HEK293 (cell line): Measurements from ENCODE around the gene PLOD2.

Experiments used
- CTCF ChIA-PET: fragments of 350-600 bp; formaldehyde crosslinking; extraction: SDS; loops from one replicate; lab custom pipeline; 2021; ENCODE audit warnings: antibody characterized with exemption; lab: Yijun Ruan, JAX
- POLR2A ChIA-PET: fragments of 300-600 bp; formaldehyde crosslinking; extraction: SDS; loops from one replicate; lab custom pipeline; 2020; ENCODE audit warnings: antibody characterized with exemption, inconsistent platforms; lab: Yijun Ruan, JAX
- H3K27ac ChIP-seq: fragments of 200-500 bp; sonication (Bioruptor generic); 2 replicates; pipeline ENCODE4 v1.5.1; 2014; ENCODE audit warnings: low read depth, low read length, control low read depth, inconsistent platforms; ENCODE audit errors: extremely low read depth
- H3K36me3 ChIP-seq, 2 experiments: fragments of 200-500 bp in 1 of 2; sonication (Bioruptor generic) in 1 of 2; 1 replicate in 1 of 2; 2 replicates in 1 of 2; pipeline ENCODE4 v1.5.1; 2014 to 2017; ENCODE audit warnings: inconsistent platforms in 2 of 2, low read length in 2 of 2; ENCODE audit not compliant: control insufficient read depth in 2 of 2, insufficient read depth in 1 of 2
- H3K4me1 ChIP-seq: fragments of 200-500 bp; sonication (Bioruptor generic); 2 replicates; pipeline ENCODE4 v1.5.1; 2014; ENCODE audit warnings: mild to moderate bottlenecking, low read length, inconsistent platforms; ENCODE audit not compliant: control insufficient read depth, insufficient read depth
- H3K4me3 ChIP-seq: 2 replicates; pipeline ENCODE4 v1.5.1; 2011; ENCODE audit warnings: low read depth, mild to moderate bottlenecking, control low read depth, low read length, moderate library complexity
- H3K9me3 ChIP-seq: fragments of 200-500 bp; sonication (Bioruptor generic); 2 replicates; pipeline ENCODE4 v1.5.1; 2014; ENCODE audit warnings: low read depth, low read length, inconsistent platforms; ENCODE audit not compliant: control insufficient read depth, insufficient read depth
- BCL11A ChIP-seq: fragments of 450-650 bp; formaldehyde crosslinking; IDR thresholded peaks from 2 replicates; pipeline ENCODE4 v1.5.1; 2016; ENCODE audit warnings: low read depth, missing biosample characterization, missing genetic modification characterization
- GFI1B ChIP-seq: fragments of 450-650 bp; formaldehyde crosslinking; IDR thresholded peaks from 2 replicates; pipeline ENCODE4 v1.5.1; 2016; ENCODE audit warnings: missing biosample characterization, missing genetic modification characterization
- GLIS1 ChIP-seq: fragments of 450-650 bp; formaldehyde crosslinking; IDR thresholded peaks from 2 replicates; pipeline ENCODE4 v1.5.1; 2016; ENCODE audit warnings: missing biosample characterization, missing genetic modification characterization
- SETDB1 ChIP-seq: IDR thresholded peaks from one replicate; pipeline ENCODE4 v1.6.1; 2017; ENCODE audit warnings: mild to moderate bottlenecking, low read length, moderate library complexity, mixed read lengths; ENCODE audit not compliant: insufficient read length
- ZBTB1 ChIP-seq: fragments of 450-650 bp; formaldehyde crosslinking; IDR thresholded peaks from 2 replicates; pipeline ENCODE4 v1.5.1; 2016; ENCODE audit warnings: missing biosample characterization, missing genetic modification characterization
- ZBTB21 ChIP-seq: fragments of 450-650 bp; formaldehyde crosslinking; IDR thresholded peaks from 2 replicates; pipeline ENCODE4 v1.5.1; 2017; ENCODE audit warnings: missing biosample characterization, missing genetic modification characterization
- ZFP3 ChIP-seq: fragments of 450-650 bp; formaldehyde crosslinking; IDR thresholded peaks from 2 replicates; pipeline ENCODE4 v1.5.1; 2016; ENCODE audit warnings: low read depth, missing biosample characterization, missing genetic modification characterization
- ZFP37 ChIP-seq: fragments of 450-650 bp; formaldehyde crosslinking; IDR thresholded peaks from 2 replicates; pipeline ENCODE4 v1.5.1; 2016; ENCODE audit warnings: missing biosample characterization, missing genetic modification characterization
- ZFP41 ChIP-seq: fragments of 450-650 bp; formaldehyde crosslinking; IDR thresholded peaks from 2 replicates; pipeline ENCODE4 v1.5.1; 2016; ENCODE audit warnings: missing biosample characterization, missing genetic modification characterization, borderline replicate concordance
- ZNF132 ChIP-seq: fragments of 450-650 bp; formaldehyde crosslinking; IDR thresholded peaks from 2 replicates; pipeline ENCODE4 v1.5.1; 2017; ENCODE audit warnings: missing biosample characterization, missing genetic modification characterization, borderline replicate concordance
- ZNF140 ChIP-seq: fragments of 450-650 bp; formaldehyde crosslinking; IDR thresholded peaks from 2 replicates; pipeline ENCODE4 v1.5.1; 2016; ENCODE audit warnings: missing biosample characterization, missing genetic modification characterization
- ZNF184 ChIP-seq: fragments of 450-650 bp; IDR thresholded peaks from 2 replicates; pipeline ENCODE4 v1.5.1; 2018; ENCODE audit warnings: missing biosample characterization, mild to moderate bottlenecking, missing genetic modification characterization
- ZNF211 ChIP-seq: fragments of 450-650 bp; formaldehyde crosslinking; IDR thresholded peaks from 2 replicates; pipeline ENCODE4 v1.5.1; 2016; ENCODE audit warnings: low read depth, missing biosample characterization, missing genetic modification characterization
- ZNF214 ChIP-seq: fragments of 450-650 bp; formaldehyde crosslinking; IDR thresholded peaks from 2 replicates; pipeline ENCODE4 v1.5.1; 2017; ENCODE audit warnings: missing biosample characterization, mild to moderate bottlenecking, missing genetic modification characterization, borderline replicate concordance
- ZNF350 ChIP-seq: fragments of 450-650 bp; formaldehyde crosslinking; IDR thresholded peaks from 2 replicates; pipeline ENCODE4 v1.5.0; 2017; ENCODE audit warnings: missing biosample characterization, mild to moderate bottlenecking, missing genetic modification characterization
- ZNF501 ChIP-seq: fragments of 450-650 bp; formaldehyde crosslinking; IDR thresholded peaks from 2 replicates; pipeline ENCODE4 v1.5.1; 2016; ENCODE audit warnings: missing biosample characterization, missing genetic modification characterization
- ZNF558 ChIP-seq: fragments of 450-650 bp; formaldehyde crosslinking; IDR thresholded peaks from 2 replicates; pipeline ENCODE4 v1.5.1; 2016; ENCODE audit warnings: missing biosample characterization, missing genetic modification characterization
- ZNF585B ChIP-seq: fragments of 450-650 bp; formaldehyde crosslinking; IDR thresholded peaks from 2 replicates; pipeline ENCODE4 v1.5.1; 2016; ENCODE audit warnings: missing biosample characterization, missing genetic modification characterization
- ZNF623 ChIP-seq: fragments of 450-650 bp; formaldehyde crosslinking; IDR thresholded peaks from 2 replicates; pipeline ENCODE4 v1.5.1; 2016; ENCODE audit warnings: missing biosample characterization, missing genetic modification characterization
- ZNF701 ChIP-seq: fragments of 450-650 bp; formaldehyde crosslinking; IDR thresholded peaks from 2 replicates; pipeline ENCODE4 v1.5.1; 2016; ENCODE audit warnings: missing biosample characterization, missing genetic modification characterization
- ZNF837 ChIP-seq: fragments of 450-650 bp; formaldehyde crosslinking; IDR thresholded peaks from 2 replicates; pipeline ENCODE4 v1.5.1; 2016; ENCODE audit warnings: missing biosample characterization, missing genetic modification characterization
- ZNF843 ChIP-seq: fragments of 450-650 bp; formaldehyde crosslinking; IDR thresholded peaks from 2 replicates; pipeline ENCODE4 v1.5.1; 2016; ENCODE audit warnings: missing biosample characterization, missing genetic modification characterization
- TF ChIP-seq, protein P1 (sequence below): fragments of 450-650 bp; formaldehyde crosslinking; IDR thresholded peaks from 2 replicates; pipeline ENCODE4 v1.5.1; 2016; ENCODE audit warnings: missing biosample characterization, missing genetic modification characterization, low read depth
- TF ChIP-seq, protein P2 (sequence below): fragments of 450-650 bp; formaldehyde crosslinking; IDR thresholded peaks from 2 replicates; pipeline ENCODE4 v1.5.1; 2017; ENCODE audit warnings: missing biosample characterization, missing genetic modification characterization

The PLOD2 gene

GRCh38 chr3:146092230-146092629 is 68.8 kb downstream of the PLOD2 start (continued):
- TF ChIP-seq SETDB1 (no peak), ZFP3 (tag by site-specific recombination) (no peak), ZBTB1 (tag by site-specific recombination) (no peak), ZNF501 (tag by site-specific recombination) (no peak), ZNF843 (tag by site-specific recombination) (no peak)
- TF ChIP-seq, all 188 proteins: peak for 0

- no peaks in the 10 kb centered on the region for H3K9me3 ChIP-seq
- no peak for TF ChIP-seq ZNF214
- H3K4me3 ChIP-seq, result no peak overlapping the region
- ChIA-PET CTCF (interaction anchor here (1.1 kb wide), 1 partner anchor 98 kb away, joined by 3 read pairs; no protein-coding TSS in a partner anchor), POLR2A (no interaction called here)
- no peaks in the 10 kb centered on the region for H3K36me3 ChIP-seq
- H3K4me1 ChIP-seq, result 0 out of 2 replicates have a peak, but pooled peaks cover 2% of the 10 kb centered on the region
- H3K27ac ChIP-seq, result no peak overlapping the region
These were observed 69.6 kb downstream of the PLOD2 start for GRCh38 chr3:146091397-146091796.

- ChIA-PET CTCF (interaction anchor here (0.7 to 1.1 kb wide), 2 partner anchors 99 to 141 kb away, joined by 3 read pairs; no protein-coding TSS in a partner anchor), POLR2A (no interaction called here)
- H3K36me3 ChIP-seq, result no peaks in the 10 kb centered on the region
- no peak overlapping the region for H3K4me3 ChIP-seq
- no peak overlapping the region for H3K27ac ChIP-seq
- TF ChIP-seq ZNF585B (tag by site-specific recombination) (no peak), BCL11A (tag by site-specific recombination) (no peak), ZNF184 (tag by site-specific recombination) (no peak), ZNF350 (tag by site-specific recombination) (no peak), ZNF623 (no peak)
- no peaks in the 10 kb centered on the region for H3K9me3 ChIP-seq
- 0 out of 2 replicates have a peak, but pooled peaks cover 2% of the 10 kb centered on the region for H3K4me1 ChIP-seq
These were observed 70.5 kb downstream of the PLOD2 start for GRCh38 chr3:146090521-146090920.

GRCh38 chr3:146088840-146089239 is 72.1 kb downstream of the PLOD2 start:
- H3K27ac ChIP-seq, result no peak overlapping the region
- H3K4me1 ChIP-seq, result 0 out of 2 replicates have a peak, but pooled peaks cover 2% of the 10 kb centered on the region
- POLR2A ChIA-PET, result no interaction called here
- no peak overlapping the region for H3K4me3 ChIP-seq
- CTCF ChIA-PET, result no interaction called here
- H3K9me3 ChIP-seq, result no peaks in the 10 kb centered on the region
- no peaks in the 10 kb centered on the region for H3K36me3 ChIP-seq
- TF ChIP-seq SETDB1, result no peak
- no peak for TF ChIP-seq ZNF140 (tag by site-specific recombination)
- TF ChIP-seq ZNF132 (tag by site-specific recombination), result no peak
- no peak for TF ChIP-seq ZNF558 (tag by site-specific recombination)
- no peak for TF ChIP-seq ZFP37 (tag by site-specific recombination)
- no peak for TF ChIP-seq ZNF211 (tag by site-specific recombination)
- no peak for TF ChIP-seq GFI1B (tag by site-specific recombination)
- no peak for TF ChIP-seq ZBTB21 (tag by site-specific recombination)
- TF ChIP-seq, protein P1, sequence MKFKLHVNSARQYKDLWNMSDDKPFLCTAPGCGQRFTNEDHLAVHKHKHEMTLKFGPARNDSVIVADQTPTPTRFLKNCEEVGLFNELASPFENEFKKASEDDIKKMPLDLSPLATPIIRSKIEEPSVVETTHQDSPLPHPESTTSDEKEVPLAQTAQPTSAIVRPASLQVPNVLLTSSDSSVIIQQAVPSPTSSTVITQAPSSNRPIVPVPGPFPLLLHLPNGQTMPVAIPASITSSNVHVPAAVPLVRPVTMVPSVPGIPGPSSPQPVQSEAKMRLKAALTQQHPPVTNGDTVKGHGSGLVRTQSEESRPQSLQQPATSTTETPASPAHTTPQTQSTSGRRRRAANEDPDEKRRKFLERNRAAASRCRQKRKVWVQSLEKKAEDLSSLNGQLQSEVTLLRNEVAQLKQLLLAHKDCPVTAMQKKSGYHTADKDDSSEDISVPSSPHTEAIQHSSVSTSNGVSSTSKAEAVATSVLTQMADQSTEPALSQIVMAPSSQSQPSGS, result no peak
- TF ChIP-seq, protein P2, sequence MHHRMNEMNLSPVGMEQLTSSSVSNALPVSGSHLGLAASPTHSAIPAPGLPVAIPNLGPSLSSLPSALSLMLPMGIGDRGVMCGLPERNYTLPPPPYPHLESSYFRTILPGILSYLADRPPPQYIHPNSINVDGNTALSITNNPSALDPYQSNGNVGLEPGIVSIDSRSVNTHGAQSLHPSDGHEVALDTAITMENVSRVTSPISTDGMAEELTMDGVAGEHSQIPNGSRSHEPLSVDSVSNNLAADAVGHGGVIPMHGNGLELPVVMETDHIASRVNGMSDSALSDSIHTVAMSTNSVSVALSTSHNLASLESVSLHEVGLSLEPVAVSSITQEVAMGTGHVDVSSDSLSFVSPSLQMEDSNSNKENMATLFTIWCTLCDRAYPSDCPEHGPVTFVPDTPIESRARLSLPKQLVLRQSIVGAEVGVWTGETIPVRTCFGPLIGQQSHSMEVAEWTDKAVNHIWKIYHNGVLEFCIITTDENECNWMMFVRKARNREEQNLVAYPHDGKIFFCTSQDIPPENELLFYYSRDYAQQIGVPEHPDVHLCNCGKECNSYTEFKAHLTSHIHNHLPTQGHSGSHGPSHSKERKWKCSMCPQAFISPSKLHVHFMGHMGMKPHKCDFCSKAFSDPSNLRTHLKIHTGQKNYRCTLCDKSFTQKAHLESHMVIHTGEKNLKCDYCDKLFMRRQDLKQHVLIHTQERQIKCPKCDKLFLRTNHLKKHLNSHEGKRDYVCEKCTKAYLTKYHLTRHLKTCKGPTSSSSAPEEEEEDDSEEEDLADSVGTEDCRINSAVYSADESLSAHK, result no peak
- no peak for TF ChIP-seq GLIS1 (tag by site-specific recombination)
- no peak for TF ChIP-seq ZFP41 (tag by site-specific recombination)
- no peak for TF ChIP-seq ZNF701 (tag by site-specific recombination)
- TF ChIP-seq ZNF837, result no peak
